ENCODE results near the gene EPHB2. TPM values are rescaled to one million over a fixed set of nuclear protein-coding genes. Genes with fewer than 3 reads are reported as not detected.

Gene EPHB2
- total and polyA plus RNA-seq, 2 of the 13 experiments (the other 11 are each of a cell fraction or from before 2014, with no cell fraction given) = 0.03 to 0.11 TPM

GRCh38 chr1:22778862-22779520, 68.4 kb downstream of the EPHB2 start (continued):
- TF ChIP-seq, protein P1, sequence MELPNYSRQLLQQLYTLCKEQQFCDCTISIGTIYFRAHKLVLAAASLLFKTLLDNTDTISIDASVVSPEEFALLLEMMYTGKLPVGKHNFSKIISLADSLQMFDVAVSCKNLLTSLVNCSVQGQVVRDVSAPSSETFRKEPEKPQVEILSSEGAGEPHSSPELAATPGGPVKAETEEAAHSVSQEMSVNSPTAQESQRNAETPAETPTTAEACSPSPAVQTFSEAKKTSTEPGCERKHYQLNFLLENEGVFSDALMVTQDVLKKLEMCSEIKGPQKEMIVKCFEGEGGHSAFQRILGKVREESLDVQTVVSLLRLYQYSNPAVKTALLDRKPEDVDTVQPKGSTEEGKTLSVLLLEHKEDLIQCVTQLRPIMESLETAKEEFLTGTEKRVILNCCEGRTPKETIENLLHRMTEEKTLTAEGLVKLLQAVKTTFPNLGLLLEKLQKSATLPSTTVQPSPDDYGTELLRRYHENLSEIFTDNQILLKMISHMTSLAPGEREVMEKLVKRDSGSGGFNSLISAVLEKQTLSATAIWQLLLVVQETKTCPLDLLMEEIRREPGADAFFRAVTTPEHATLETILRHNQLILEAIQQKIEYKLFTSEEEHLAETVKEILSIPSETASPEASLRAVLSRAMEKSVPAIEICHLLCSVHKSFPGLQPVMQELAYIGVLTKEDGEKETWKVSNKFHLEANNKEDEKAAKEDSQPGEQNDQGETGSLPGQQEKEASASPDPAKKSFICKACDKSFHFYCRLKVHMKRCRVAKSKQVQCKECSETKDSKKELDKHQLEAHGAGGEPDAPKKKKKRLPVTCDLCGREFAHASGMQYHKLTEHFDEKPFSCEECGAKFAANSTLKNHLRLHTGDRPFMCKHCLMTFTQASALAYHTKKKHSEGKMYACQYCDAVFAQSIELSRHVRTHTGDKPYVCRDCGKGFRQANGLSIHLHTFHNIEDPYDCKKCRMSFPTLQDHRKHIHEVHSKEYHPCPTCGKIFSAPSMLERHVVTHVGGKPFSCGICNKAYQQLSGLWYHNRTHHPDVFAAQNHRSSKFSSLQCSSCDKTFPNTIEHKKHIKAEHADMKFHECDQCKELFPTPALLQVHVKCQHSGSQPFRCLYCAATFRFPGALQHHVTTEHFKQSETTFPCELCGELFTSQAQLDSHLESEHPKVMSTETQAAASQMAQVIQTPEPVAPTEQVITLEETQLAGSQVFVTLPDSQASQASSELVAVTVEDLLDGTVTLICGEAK (IDR thresholded peaks at IDR 0.05) = no peak
- TF ChIP-seq, protein P1 (CRISPR knock-in tag; IDR thresholded peaks at IDR 0.05) = no peak
- TF ChIP-seq ZNF629 (CRISPR knock-in tag; conservative IDR thresholded peaks at IDR 0.05) (no peak), ZBTB38 (CRISPR knock-in tag; IDR thresholded peaks at IDR 0.05) (no peak), NR1H2 (CRISPR knock-in tag; IDR thresholded peaks at IDR 0.05; ENCODE audit: borderline replicate concordance, low read depth) (no peak), SRSF9 (IDR thresholded peaks at IDR 0.05; ENCODE audit: borderline replicate concordance, insufficient read depth, low read depth, low read length, poor library complexity, severe bottlenecking) (no peak), RXRB (CRISPR knock-in tag; IDR thresholded peaks at IDR 0.05; ENCODE audit: borderline replicate concordance) (no peak), U2AF1 (optimal IDR thresholded peaks at IDR 0.05; ENCODE audit: low read depth, low read length) (no peak), RCOR2 (CRISPR knock-in tag; IDR thresholded peaks at IDR 0.05) (no peak), ZNF225 (CRISPR knock-in tag; IDR thresholded peaks at IDR 0.05) (no peak), SOX6 (IDR thresholded peaks at IDR 0.05) (no peak), SOX6 (CRISPR knock-in tag; IDR thresholded peaks at IDR 0.05) (no peak)

Measured in HepG2 (cell line).